GDM1 (cell line): ENCODE measurements around the gene CTTN.

Source experiments
- DNase-seq: peaks from one replicate; lab custom pipeline; 2025; lab: John Stamatoyannopoulos, UW

Gene CTTN

DNA sequence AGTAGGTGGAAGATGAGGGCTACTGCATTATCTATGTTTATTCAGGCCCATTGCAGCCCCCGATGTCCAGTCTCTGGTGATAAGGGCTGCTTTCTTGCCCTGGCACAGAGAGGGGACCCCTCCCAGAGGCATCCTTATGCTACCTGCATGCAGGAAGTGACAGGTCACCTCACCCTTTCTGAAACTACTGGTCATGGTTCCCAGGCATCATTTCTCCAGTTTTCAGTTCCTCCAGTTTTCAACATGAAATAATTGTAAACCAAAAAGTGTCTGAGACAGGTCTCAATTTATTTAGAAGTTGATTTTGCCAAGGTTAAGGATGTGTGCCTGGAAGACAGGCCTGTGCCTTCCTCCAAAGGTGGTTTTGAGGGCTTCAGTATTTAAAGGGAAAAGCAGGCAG, 57.0 kb downstream of the CTTN start:
- DNase-seq, result no peak

DNA sequence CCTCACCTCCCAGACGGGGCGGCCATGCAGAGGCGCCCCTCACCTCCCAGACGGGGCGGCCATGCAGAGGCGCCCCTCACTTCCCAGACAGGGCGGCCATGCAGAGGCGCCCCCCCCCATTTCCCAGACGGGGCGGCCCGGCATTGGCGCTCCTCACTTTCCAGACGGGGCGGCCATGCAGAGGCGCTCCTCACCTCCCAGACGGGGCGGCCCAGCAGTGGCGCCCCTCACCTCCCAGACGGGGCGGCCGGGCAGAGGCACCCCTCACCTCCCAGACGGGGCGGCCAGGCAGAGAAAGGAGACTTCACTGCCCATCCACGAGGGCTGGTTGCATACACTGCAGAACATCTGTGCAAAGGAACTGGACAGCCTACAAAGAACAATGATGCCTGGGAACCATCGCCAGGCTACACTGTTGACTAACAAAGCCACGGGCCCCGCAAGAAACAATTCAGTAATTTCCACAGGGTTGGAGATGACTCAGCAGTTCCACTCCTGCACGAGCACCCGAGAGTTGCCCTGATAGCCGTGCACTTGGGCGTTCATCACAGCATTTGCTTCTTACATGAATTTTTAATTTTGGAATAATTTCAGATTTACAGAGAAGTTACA, 58.7 kb downstream of the CTTN start:
- peak; percentile 36 for DNase-seq

DNA sequence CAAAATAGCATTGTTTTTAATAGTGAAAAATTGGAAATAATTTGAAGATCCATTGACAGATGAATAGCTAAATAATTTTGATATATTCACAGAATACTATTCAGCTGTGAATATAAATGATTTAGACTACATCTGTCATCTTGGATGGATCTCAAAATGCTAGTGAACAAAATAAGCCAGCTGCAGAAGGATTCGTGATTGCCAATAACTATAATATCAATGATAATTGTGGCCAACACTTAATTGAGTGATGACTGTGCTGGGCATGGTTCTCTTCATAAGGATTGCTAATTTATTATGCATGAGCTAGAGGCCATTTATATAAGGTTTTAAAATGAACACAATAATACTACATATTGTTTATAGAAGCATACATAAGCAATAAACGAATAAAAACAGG, 60.4 kb downstream of the CTTN start:
- no peak for DNase-seq

DNA sequence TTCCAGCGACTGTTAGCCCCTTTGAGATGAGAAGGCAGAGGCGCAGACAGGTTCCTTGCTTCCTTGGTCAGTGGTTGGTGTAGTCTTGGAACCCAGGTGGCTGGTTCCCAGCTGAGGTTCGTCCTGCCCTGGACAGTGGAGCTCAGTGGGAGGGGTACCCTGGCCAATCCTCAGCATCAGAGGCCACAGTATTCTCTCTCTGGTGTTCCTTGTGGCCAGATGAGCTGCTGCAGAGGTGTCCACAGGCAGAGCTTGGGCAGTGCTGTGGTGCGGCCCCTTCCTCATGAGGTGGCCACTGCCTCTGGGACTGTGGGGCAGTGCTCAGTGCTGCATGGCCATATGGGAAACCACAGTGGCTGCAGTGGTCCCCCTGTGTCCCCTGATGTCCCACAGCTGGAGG, 61.8 kb downstream of the CTTN start:
- no peak for DNase-seq

DNA sequence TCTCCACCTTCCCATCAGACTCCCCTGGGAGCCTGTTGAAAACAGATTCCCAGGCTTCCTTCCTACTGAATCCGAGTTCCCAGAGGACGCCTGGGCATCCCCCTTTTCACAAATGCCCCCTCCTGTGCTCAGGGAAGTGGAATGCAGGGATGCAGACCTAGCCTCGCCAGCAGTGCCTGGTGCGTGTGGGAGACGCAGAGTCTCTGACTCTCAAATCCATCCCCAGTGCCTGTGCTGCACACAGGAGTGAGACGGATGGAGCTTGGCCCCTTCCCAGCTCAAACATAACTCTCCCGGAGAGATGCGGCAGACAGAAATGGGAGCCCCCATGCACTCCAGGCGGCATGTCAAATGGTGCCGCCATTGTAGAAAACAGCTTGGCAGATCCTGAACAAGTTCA, 62.6 kb downstream of the CTTN start:
- DNase-seq, result no peak

DNA sequence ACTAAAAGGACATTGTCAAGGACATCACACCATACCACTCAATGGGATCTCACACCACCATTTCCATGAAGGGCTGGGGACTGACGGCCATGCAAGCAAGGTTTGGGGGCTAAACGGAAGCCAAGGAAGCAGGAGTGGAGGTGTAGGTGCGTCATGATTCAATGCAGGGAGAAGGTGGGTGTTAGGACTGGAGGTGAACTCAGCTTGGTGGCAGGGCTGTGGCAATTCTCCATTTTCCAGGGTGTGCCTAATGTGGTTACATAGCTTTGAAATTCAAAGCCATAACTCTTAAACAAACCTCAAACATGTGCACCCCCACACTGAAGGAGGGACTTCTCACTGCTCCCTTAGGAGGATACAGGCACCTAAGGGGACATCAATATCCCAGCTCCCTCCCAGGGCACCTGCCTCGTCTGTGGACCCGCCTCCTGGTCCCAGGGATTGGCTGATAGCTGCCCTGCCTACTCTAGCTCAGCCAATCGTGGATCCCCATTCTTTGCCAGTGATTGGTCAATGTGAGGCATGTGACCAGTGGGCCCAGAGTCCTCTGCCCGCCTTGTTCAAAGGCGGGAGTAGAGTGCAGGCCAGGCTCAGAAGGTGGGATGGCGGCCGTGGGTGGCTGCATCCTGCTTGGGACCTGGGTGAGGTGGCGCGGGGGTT, 64.6 kb downstream of the CTTN start:
- no peak for DNase-seq

DNA sequence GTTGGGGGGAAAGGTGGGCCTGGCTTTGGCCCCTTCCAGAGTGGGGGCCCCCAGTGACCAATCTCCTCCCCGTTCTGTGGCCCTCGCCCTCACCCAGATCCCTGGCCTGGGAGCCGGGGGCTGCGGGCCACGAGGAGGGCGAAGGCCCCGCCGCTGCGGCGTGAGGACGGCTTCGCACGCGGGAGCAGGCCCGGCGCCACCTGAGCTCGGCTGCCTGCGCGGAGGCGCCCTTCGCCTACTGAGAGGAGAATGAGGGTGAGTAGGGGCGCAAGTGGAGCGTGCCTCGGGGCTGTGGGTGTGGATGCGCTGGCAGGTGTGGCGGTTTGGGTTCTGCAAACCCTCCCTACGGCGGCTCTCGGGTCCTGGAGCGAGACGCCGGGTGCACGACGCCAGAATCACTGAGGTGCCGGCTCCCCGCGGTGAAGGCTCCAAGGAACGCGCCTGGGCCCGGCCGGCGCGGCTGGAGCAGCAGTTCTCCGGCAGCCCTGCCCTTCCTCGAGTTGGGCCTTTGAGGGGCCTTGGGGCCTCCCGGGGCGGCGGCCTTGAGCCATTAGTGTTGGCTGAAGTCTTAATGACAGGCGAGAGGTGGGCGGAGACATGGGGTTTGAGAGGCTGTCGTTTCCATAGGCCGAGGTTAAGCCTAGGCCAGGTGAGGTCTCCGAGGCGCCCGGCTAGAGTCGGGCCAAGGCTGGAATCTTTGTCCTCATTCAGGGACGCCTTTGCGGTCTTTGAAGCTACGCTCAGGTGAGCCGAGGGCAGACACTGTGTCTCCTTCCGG, 65.3 kb downstream of the CTTN start:
- DNase-seq, result no peak

DNA sequence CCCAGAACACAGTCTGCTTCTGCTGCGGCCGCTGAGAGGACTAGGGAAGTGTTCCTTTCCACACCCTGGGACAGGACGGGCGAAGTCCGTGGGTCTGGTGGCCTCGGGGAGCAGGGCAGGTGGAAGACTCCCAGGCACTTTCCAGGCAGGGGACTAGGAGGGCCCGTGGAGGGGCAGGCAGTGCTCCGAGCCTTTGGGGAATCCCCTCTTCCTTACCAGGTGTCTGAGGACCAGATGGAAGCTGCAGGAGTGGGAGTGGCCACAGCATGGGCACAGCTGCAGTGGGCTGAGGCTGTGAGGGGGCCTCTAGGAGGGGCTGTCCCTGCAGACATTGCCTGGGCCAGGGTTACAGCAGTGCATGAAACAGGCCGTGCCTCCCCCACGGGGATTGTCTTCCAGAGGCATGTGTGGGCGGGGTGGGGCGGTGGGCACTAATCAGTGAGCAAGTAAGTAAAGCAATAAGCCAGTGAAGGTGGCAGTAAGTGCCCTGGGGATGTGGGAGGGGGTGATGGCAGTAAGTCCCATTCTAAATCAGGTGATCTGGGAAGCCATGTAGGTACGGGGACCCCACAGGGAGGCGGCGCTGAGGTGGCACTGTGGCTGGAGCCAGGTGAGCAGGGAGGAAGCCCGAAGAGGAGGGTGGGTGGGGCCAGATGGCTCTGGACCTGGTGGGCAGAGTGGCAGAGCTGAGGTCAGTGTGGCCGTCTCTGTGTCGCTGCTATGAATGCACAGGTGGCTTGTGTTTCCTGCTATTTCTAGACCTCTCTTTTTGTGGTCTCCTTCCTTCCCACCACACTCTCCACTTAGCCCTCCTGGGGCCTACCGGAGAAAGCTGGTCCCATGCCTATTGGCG, 66.4 kb downstream of the CTTN start:
- DNase-seq, result no peak

DNA sequence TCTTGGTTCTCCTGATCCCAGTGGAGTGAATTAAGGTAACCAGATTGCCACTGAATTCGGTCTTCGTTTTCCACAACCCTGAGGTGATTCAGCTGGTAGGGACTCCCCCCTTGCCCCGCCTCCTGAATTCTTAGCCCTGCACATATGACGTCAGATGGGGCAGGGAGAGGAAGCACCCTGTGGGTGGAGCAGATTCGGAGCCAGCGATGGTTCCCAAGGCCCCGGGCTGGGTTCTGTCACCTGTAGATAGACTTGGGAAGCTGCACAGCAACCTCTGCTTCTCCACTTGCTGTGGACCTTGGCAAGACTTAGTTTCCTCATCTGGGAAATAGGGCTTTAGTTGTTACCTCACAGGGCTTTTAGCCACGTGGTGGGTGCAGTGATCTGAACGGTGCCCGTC, 67.8 kb downstream of the CTTN start:
- no peak for DNase-seq

DNA sequence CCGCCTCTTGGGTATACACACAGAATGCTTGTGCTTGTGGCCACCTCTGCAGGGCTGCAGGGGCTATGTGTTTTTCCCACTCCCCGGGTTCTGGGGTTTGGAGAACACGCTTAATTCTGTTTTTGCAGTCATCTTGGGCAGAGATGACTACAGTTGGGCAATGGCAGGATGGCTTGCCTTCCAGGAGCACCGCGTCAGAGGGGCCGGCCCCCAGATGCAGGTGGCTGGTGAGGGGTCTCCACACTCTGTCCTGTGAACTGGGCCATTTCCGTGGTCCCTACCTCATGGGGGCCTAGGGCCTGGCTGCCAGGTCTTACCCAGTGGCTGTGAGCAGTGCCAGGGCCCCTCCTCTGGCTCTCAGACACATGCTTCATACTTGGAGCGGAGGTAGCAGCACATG, 68.3 kb downstream of the CTTN start:
- DNase-seq, result no peak

DNA sequence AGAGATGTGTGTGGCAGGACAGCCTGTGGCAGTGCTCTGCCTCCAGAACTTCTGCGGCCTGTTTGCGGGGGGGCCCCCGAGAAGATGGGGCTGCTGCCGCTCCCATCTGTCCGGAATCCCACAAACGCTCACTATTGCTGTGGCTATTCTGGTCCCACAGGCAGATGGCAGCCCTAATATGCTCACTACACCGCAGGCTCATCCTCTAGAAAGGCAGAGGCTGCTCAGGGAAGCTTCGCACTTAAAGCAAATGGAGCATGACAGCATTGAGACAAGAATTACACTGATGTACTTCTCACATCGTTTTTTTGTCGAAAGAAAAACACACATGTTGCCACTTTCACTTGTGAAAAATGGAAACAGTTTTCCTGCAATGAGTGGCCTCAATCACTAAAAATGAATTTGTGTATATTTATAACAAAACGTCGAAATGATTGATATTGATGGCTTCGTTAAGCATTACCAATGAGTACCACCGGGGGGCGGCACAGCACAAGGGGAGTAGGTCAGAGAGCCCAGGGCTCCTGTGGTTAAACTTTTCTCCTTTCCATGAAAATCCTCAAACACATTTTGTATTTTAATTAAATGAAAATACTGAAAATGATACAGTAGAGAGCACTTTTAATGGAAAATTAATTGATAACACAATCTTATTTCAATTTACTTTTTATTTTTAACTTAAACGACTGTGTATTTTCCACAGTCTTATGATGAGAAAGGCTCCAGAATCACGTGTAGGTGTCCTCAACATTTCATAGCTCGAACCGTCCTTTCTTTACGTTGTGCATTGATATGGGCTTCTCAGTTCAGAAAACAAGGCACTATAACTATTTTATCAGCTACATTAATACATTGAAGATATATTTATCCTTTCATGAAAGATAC, 69.1 kb downstream of the CTTN start:
- DNase-seq, result no peak

DNA sequence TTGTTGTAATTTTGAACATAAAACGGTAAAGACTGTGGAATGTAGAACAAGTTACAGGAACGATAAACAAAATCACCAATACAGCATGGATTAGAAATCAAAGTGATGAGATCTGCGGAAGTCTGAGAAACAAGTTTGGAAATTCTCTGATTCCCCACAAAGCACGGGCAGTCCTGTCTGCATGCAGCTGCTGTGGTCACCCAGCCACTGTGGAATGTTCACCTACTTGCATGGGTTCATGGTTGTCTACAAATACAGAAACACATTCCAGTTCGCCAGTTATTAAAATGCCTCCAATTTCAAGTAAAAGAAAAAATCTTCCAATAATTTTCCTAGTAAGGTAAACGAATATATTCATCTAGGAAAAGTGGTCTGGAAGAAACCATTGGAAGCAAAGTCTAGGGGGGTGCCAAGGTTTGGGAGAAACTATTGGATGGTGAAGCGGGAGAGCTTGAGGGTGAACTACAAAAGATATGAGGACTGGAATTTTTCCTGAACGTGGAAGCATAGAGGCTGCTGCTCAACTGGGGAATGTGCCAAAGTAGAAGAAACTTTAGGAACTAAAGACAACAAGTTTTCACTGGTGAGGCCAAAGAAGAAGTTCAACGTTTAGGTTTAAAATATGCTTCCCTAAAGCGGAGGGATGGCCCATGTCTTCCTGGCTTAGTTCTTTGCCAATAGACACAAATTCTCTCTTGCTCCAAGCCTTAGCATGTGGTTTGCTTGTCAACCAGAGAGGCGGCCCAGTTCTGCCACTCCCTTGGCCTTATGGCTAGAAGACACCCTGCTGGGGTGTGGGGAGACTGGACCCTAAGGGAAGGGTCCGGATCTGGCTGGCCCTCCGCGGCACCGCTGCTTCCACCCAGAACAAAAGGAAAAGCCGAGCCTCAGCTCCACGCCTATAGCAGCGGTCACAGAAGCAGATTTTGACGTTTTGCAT, 70.2 kb downstream of the CTTN start:
- DNase-seq, result no peak

DNA sequence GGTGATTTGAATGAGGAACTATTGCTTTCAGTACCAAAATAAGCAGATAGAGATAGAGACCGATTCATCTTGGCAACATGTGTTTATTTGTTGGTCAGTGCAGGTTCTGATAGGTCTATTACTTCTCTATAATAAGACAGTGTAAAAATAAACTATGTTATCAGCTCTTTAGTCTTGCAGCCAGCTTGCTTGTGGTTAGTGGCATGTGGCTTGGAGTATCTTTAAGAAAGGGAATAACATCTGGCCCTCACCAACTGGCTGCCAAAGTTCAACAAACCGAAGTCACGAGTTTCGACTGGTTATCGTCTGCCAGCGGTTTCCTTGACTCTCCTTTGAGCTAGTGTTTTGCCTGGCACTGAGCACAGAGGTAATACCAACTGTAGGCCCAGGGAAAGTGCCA, 71.8 kb downstream of the CTTN start:
- peak; percentile 87 for DNase-seq

DNA sequence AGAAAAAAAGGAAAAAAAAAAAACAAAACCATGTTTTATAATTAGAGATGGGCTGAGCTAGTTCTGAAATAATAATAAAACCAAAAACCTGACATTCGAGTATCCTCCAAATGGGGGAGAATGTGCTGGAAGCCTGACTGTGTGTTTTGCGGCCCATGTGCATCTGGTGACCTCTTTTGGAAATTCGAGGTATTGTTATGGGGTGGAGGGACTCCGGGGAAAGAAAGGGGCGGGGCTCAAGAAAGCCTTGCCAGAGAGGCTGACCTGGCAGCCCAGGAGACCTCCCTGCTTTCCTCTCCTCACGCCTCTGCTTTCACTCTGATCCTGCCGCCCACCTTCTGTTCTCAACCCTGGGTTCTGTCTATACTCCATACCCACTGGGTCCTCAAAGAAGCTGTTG, 72.9 kb downstream of the CTTN start:
- peak; percentile 12 for DNase-seq

DNA sequence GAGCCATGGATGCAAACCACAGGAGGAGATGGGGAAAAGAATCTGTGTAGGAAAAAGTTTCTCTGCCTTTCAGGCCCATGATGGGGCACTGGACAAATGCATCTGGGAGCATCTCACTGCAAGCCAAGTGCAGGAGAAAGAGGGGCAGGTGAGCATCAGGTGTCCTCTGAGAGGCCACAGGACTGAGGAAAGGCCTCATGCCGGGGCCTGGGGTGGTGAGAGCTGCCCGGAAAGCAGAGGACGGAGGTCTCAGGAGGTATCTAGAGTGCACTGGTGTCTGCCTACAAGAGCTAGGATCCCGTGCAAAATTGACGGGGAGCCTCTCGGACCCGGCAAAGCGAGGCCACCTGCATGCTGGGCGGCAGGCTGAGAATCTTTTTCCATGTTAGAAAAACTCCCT, 73.9 kb downstream of the CTTN start:
- no peak for DNase-seq

DNA sequence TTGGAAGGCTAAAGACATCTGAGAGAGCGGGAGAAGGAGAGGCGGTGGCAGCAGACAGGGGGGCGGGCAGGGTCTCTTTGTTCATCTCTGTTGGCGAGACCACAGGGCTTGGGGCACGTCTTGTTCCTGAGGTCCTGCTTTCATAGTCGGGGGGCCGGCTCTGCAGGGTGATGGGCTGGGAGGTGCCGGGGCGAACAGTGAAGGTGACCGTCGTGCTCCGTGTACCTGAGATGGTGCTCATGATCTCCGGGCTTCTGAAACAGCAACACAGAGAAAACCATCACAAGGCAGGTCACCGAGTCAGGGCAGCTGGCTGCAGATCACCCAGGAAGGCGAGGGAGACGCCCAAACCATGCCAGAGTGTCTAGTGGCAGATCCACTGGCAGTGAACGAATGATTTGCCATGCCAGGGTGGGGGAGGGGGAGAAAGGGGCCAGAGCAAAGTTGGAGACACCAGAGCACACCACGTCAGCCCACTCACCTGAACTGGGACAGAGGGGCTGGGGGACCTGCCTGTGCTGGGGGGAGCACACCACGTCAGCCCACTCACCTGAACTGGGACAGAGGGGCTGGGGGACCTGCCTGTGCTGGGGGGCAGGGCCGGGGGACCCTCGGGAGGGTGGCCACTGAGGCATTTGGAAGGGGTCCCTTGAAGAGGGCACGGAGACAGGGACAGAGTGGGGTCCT, 75.0 kb downstream of the CTTN start:
- DNase-seq, result no peak

DNA sequence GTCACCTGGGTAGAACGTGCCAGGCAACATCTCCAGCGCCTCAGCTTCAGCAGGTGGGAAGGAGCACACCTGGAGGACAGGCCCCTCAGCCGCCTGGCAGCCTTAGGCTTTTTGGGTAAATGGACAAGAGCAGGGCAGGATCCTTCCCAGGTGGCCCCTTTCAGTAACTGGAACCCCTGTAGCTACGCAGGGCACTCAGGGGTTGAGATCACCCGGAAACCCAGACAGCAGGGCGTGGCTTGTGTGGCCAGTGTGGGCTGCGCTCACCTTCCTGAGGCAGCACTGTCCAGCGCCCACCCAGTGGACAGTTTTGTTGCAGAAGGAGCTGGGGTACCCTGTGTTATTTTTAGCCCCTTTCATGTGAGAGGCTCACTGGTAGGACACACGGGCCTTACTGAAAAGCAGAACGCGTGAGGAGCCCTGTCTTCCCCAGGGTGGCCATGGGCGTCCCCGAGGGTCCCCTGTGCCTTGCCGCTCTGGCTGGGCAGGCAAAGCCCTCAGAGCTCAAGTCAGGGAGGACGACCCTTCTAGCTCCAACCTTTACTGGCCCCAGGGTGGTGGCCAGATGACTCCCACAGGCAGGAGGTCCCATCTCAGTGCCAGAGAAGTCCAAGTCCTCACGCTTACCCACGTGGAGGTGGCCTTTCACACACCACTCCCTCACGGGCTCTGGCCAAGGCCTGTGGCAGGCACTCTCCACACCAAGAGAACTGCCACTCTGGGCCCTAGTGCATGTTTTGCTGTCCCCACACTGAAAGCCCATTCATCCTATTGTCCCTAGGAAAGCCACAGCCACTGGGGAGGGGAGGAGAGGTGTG, 75.8 kb downstream of the CTTN start:
- no peak for DNase-seq

DNA sequence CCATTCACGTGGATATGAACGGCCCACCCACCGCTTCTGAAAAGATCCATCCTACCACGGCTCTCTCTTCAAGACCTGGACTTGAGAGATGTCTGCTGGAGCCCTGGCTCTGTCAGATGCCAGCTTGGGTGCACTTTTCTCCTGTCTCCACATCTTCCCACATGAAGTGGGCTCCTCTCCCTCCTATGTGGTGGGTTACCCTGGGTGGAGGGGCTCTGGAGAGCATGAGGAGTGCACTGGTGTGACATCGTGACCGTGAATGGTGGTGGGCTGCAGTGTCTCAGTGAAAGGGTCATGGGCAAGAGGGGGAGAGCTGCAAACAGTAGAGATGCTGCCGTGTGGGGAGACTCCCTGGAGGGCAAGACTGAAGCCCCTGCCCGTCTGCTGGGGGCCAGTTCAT, 76.4 kb downstream of the CTTN start:
- no peak for DNase-seq

DNA sequence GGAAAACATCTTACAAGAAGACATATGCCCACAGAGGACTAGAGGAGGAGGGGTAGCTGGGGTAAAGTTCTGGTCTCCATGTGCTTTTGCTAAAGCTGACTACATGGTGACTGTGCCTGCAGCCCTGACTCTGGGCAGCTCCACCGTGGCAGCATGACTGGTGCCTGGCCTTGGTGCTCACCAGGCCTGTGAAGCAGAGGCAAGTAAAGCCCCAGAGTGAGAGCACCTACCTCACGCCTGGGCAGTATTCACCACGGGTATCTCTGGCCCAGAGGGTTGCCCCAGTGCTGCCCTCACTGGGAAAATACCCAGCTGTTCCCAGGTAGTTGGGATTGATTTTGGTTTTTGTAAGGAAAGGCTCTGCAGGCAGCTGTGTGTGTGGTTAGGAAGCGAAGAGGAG, 78.3 kb downstream of the CTTN start:
- no peak for DNase-seq
